Testis (tissue), 2 donors: ENCODE data around the gene IPO11.

ENCODE experiments used
- POLR2A ChIP-seq: fragments of 450-650 bp; IDR thresholded peaks from one replicate; pipeline ENCODE4 v1.6.1; 2017; ENCODE audit warnings: antibody characterized with exemption, mild to moderate bottlenecking, moderate library complexity
- TF ChIP-seq, protein P1 (sequence below), 3 experiments: fragments of 450-650 bp in 2 of 3; fragments of 200-600 bp in 1 of 3; sonication (generic) in 1 of 3; IDR thresholded peaks; one replicate each; pipeline ENCODE4 v1.5.1; 2016 to 2019; ENCODE audit warnings: antibody characterized with exemption in 3 of 3, mild to moderate bottlenecking in 2 of 3, moderate library complexity in 1 of 3

DNA sequence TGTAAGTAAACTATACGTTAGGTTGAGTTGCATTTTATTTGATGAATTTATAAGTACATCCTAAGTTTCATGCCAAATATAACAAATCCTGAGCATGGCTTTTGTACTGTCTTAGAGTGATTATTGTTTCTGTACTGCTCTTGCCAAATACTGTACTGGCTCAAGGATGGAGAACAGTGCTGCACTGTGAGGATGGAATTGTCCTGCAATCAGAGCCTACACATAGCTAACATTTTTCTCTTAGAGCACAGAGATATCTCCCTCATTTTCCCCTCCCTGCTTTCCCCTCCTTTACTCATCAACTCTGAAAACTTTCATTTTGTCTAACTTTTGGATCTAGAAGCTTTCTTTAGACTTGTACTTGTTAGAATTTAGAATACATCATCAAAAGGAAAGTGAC lies 194.3 kb downstream of the IPO11 start:
- TF ChIP-seq, protein P1, sequence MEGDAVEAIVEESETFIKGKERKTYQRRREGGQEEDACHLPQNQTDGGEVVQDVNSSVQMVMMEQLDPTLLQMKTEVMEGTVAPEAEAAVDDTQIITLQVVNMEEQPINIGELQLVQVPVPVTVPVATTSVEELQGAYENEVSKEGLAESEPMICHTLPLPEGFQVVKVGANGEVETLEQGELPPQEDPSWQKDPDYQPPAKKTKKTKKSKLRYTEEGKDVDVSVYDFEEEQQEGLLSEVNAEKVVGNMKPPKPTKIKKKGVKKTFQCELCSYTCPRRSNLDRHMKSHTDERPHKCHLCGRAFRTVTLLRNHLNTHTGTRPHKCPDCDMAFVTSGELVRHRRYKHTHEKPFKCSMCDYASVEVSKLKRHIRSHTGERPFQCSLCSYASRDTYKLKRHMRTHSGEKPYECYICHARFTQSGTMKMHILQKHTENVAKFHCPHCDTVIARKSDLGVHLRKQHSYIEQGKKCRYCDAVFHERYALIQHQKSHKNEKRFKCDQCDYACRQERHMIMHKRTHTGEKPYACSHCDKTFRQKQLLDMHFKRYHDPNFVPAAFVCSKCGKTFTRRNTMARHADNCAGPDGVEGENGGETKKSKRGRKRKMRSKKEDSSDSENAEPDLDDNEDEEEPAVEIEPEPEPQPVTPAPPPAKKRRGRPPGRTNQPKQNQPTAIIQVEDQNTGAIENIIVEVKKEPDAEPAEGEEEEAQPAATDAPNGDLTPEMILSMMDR (IDR thresholded peaks at IDR 0.05): no peak
- no peak for TF ChIP-seq POLR2A
